ENCODE data around the gene PTPRT.

PTPRT gene

DNA sequence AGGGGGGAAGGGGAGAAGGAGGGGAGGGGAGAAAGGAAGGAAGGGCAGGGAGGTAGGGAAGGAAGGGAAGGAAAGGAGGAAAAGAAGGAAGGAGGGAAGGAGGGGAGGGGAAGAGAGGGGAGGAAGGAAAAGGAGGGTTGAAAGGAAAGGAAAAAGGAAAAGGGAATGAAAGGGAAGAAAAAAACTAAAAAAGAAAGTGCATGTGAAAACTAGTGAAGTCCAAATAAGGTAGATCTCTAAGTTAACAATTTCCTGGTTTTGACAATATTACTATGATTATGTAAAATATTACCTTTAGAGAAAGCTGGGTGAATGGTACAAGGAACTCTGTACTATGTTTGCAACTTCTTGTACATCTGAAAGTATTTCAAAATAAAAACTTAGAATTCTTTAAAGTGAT is 132.4 kb downstream of the PTPRT start:
- no peaks in the 10 kb centered on the region for H3K79me2 ChIP-seq (ENCODE audit: insufficient read depth, low read length)
- no peaks in the 10 kb centered on the region for H3K27me3 ChIP-seq (ENCODE audit: low read length)
- no peaks in the 10 kb centered on the region for H3K9me2 ChIP-seq (replicated peaks; ENCODE audit: insufficient read depth, low read length)
- H3F3A ChIP-seq (ENCODE audit: insufficient read depth), result no peaks in the 10 kb centered on the region
- H3K4me3 ChIP-seq (ENCODE audit: insufficient read depth, low read length, poor library complexity, severe bottlenecking), result no peak overlapping the region
- H3K9me3 ChIP-seq (ENCODE audit: insufficient read depth, low read length), result no peaks in the 10 kb centered on the region
- H3K4me2 ChIP-seq (ENCODE audit: low read depth, low read length, poor library complexity, severe bottlenecking), result no peak overlapping the region
- TF ChIP-seq EZH2phosphoT487 (conservative IDR thresholded peaks at IDR 0.05; ENCODE audit: low read length), result no peak
- TF ChIP-seq, protein P1, sequence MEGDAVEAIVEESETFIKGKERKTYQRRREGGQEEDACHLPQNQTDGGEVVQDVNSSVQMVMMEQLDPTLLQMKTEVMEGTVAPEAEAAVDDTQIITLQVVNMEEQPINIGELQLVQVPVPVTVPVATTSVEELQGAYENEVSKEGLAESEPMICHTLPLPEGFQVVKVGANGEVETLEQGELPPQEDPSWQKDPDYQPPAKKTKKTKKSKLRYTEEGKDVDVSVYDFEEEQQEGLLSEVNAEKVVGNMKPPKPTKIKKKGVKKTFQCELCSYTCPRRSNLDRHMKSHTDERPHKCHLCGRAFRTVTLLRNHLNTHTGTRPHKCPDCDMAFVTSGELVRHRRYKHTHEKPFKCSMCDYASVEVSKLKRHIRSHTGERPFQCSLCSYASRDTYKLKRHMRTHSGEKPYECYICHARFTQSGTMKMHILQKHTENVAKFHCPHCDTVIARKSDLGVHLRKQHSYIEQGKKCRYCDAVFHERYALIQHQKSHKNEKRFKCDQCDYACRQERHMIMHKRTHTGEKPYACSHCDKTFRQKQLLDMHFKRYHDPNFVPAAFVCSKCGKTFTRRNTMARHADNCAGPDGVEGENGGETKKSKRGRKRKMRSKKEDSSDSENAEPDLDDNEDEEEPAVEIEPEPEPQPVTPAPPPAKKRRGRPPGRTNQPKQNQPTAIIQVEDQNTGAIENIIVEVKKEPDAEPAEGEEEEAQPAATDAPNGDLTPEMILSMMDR (IDR thresholded peaks at IDR 0.05; ENCODE audit: insufficient read depth, low read length, poor library complexity, severe bottlenecking), result no peak
- H3K27ac ChIP-seq (ENCODE audit: low read depth, low read length), result no peak overlapping the region
- no peaks in the 10 kb centered on the region for H3K36me3 ChIP-seq (ENCODE audit: low read length)
- no peak overlapping the region for H2AFZ ChIP-seq (ENCODE audit: low read depth, low read length, severe bottlenecking)
- no peaks in the 10 kb centered on the region for H4K20me1 ChIP-seq (ENCODE audit: low read depth, low read length)
- no peak overlapping the region for H3K9ac ChIP-seq (ENCODE audit: low read length)

DNA sequence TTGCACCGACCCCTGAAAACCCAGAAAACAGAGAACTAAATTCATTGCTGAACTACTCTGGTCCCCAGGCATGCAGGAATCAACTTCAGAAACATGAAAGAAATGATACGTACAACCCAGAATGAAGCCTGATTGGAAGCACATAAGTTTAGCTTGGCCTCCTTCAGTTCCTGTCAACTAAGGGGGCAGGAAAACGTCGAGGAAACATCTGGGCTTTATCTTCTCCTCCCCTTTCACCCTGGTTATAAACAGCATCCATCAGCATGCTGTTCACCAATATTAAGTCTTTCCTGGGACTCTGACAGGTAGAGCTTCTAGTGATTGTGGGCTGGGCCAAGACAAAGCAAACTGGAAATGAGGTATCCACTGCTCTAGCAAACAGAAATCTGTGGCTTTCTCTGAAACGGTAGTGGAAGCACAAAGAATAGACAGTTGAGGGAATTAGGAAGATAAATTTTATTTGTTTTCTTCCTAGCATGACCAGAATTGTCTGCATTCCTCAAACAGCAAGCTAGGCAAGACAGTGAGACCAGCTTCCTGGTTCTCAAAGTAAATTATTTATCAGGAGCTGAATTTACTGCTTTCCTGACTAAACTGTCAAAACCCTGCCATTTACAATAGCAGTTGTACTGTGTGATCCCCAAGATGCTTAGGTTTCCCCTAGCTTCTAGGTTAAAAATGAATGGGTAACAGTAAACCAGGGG is 134.4 kb downstream of the PTPRT start:
- H3K36me3 ChIP-seq (ENCODE audit: low read length), result no peaks in the 10 kb centered on the region
- H3K4me2 ChIP-seq (ENCODE audit: low read depth, low read length, poor library complexity, severe bottlenecking), result no peak overlapping the region
- H2AFZ ChIP-seq (ENCODE audit: low read depth, low read length, severe bottlenecking), result no peak overlapping the region
- H4K20me1 ChIP-seq (ENCODE audit: low read depth, low read length), result no peaks in the 10 kb centered on the region
- no peaks in the 10 kb centered on the region for H3K9me2 ChIP-seq (replicated peaks; ENCODE audit: insufficient read depth, low read length)
- H3K27me3 ChIP-seq (ENCODE audit: low read length), result no peaks in the 10 kb centered on the region
- no peaks in the 10 kb centered on the region for H3K9me3 ChIP-seq (ENCODE audit: insufficient read depth, low read length)
- no peak overlapping the region for H3K27ac ChIP-seq (ENCODE audit: low read depth, low read length)
- H3K4me3 ChIP-seq (ENCODE audit: insufficient read depth, low read length, poor library complexity, severe bottlenecking), result no peak overlapping the region
- no peaks in the 10 kb centered on the region for H3K79me2 ChIP-seq (ENCODE audit: insufficient read depth, low read length)
- TF ChIP-seq, protein P1 (IDR thresholded peaks at IDR 0.05; ENCODE audit: insufficient read depth, low read length, poor library complexity, severe bottlenecking), result no peak
- TF ChIP-seq EZH2phosphoT487 (conservative IDR thresholded peaks at IDR 0.05; ENCODE audit: low read length), result no peak
- no peak overlapping the region for H3K9ac ChIP-seq (ENCODE audit: low read length)
- H3F3A ChIP-seq (ENCODE audit: insufficient read depth), result no peaks in the 10 kb centered on the region

DNA sequence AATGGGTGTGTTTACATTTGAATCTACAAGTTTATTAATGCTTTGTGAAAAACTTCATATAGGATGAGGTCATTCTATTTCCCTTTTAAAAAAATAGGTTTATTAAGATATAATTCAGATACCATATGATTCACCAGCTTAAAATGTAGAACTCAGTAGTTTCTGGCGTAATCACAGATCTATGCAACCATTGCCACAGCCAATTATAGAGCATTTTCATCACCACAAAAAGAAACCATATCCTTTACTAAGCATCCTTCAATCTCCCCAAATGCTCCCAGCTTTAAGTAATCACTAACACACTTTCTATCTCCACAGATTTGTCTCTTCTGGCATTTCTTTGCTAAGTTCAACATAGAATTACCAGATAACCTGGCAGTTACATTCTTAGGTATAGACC is 137.2 kb downstream of the PTPRT start:
- Histone ChIP-seq H3K27me3 (ENCODE audit: low read length) (no peaks in the 10 kb centered on the region), H3F3A (ENCODE audit: insufficient read depth) (no peaks in the 10 kb centered on the region), H3K9me2 (replicated peaks; ENCODE audit: insufficient read depth, low read length) (no peaks in the 10 kb centered on the region), H3K9ac (ENCODE audit: low read length) (no peak overlapping the region), H3K4me2 (ENCODE audit: low read depth, low read length, poor library complexity, severe bottlenecking) (no peak overlapping the region), H3K4me3 (ENCODE audit: insufficient read depth, low read length, poor library complexity, severe bottlenecking) (no peak overlapping the region), H3K27ac (ENCODE audit: low read depth, low read length) (no peak overlapping the region), H2AFZ (ENCODE audit: low read depth, low read length, severe bottlenecking) (no peak overlapping the region), H3K79me2 (ENCODE audit: insufficient read depth, low read length) (no peaks in the 10 kb centered on the region), H3K9me3 (ENCODE audit: insufficient read depth, low read length) (no peaks in the 10 kb centered on the region), H4K20me1 (ENCODE audit: low read depth, low read length) (no peaks in the 10 kb centered on the region), H3K36me3 (ENCODE audit: low read length) (no peaks in the 10 kb centered on the region)
- no peak for TF ChIP-seq EZH2phosphoT487 (conservative IDR thresholded peaks at IDR 0.05; ENCODE audit: low read length)
- TF ChIP-seq, protein P1 (IDR thresholded peaks at IDR 0.05; ENCODE audit: insufficient read depth, low read length, poor library complexity, severe bottlenecking), result no peak

All from SU-DHL-6 (cell line).